Right cardiac atrium (tissue), 5 donors: ENCODE measurements around the gene MPI. TPM values are rescaled to one million over a fixed set of nuclear protein-coding genes. Genes with fewer than 3 reads are reported as not detected.

Experiments
- ATAC-seq, 2 donors: fragments of 200-7000 bp; cut with Tn5 transposase; one replicate each; pipeline versions ENCODE4 v1.8.0 to v1.9.1; 2020; ENCODE audit warnings: moderate library complexity in 2 of 2, mild to moderate bottlenecking in 1 of 2
- DNase-seq, 3 donors: peaks; one replicate each; pipeline ENCODE4 v3.0.0-alpha.2; 2020
- H3K27ac ChIP-seq: one replicate; pipeline ENCODE4 v1.5.1; 2013; ENCODE audit warnings: mild to moderate bottlenecking, low read length, control low read depth, moderate library complexity
- H3K27me3 ChIP-seq: one replicate; pipeline ENCODE4 v1.6.1; 2013; ENCODE audit not compliant: control insufficient read depth, insufficient read depth
- H3K4me1 ChIP-seq: one replicate; pipeline ENCODE4 v1.6.1; 2013; ENCODE audit warnings: low read length; ENCODE audit not compliant: control insufficient read depth, insufficient read depth
- H3K4me3 ChIP-seq: one replicate; pipeline ENCODE4 v1.5.1; 2013; ENCODE audit warnings: low read length, control low read depth
- H3K9me3 ChIP-seq: one replicate; pipeline ENCODE4 v1.6.1; 2013; ENCODE audit warnings: low read length; ENCODE audit not compliant: control insufficient read depth
- WGBS: extraction: QIAGEN DNeasy Blood & Tissue Kit; methylation state at CpG from one replicate; pipeline ENCODE4 v1.1.7; 2013; 5-methylcytosine and 5-hydroxymethylcytosine counted together
- intact Hi-C, 4 donors: fragments of 100-400 bp; cut with DNase I; formaldehyde crosslinking; loops; one replicate each; pipeline versions ENCODE4 v1.11.0 to v1.14.0; 2022 to 2023
- polyA plus RNA-seq: library from polyadenylated mRNA; stranded (reverse); fragments of 200-250 nt; gene quantifications from one replicate; pipeline ENCODE4 v1.2.3, GENCODE V29; 2013
- total RNA-seq, 4 donors: library from RNA; stranded (reverse); fragmentation: NEBNext Ultra II Directional; extraction: Animal tissue kit (Norgen Biotek cat#: 25700); gene quantifications; one replicate each; pipeline ENCODE4 v1.2.1, GENCODE V29; 2021
- donor health status: healthy with polysubstance abuse.
- donor health status: DM: no; HTN: yes; CAD: no.
- donor health status: DM: no; HTN: no; CAD: no.
- donor health status: DM: no; HTN: yes; CAD: no; lungs with severe emphysema.
- donor health status: DM: yes; HTN: yes; CAD: no.

Gene MPI
- total and polyA plus RNA-seq, 5 donors: 39.1 to 59.8 (median 47.9) TPM

DNA sequence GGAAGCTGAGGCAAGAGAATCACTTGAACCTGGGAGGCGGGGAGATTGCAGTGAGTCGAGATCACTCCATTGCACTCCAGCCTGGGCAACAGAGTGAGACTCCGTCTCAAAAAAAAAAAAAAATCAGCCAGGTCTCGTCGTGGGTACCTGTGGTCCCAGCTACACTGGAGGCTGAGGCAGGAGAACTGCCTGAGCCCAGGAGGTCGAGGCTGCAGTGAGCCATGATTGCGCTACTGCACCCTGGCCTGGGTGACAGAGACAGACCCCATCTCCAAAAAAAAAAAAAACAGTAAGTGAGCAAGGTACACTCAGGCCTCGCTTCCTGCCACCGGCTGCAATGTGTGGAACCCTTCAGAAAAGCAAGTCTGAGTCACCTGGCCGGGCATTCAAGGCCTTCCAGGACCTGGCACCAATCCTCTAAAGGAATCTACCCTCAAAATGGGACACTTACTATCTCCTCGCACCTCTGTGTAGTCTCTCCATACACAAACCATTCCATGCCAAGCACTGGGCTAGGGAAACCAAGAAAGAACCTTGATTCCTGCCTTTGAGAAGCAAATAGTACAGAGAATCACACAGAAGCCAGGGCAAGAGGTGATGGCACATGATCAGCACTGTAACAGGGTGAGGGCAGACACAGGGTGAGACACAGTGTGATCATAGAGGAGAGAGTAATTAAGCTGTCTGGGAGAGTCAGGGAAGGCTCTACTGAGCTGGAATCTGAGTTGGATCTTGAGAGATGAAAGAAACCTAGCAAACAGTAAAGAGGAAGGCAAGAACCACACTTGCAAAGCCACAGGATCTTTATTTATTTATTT is 26.4 kb upstream of the MPI start:
- DNase-seq (peak in 1 of 3 donors; percentile 36), ATAC-seq (peak; percentile 28 to 38)
- no peak overlapping the region for H3K4me3 ChIP-seq
- H3K4me1 ChIP-seq: peaks cover 6% of the 10 kb centered on the region
- no peaks in the 10 kb centered on the region for H3K9me3 ChIP-seq
- no peaks in the 10 kb centered on the region for H3K27me3 ChIP-seq
- 75% methylated on average over 11 of the region's 11 CpGs for WGBS
- intact Hi-C loops: no loop called here
- peak overlapping the region; percentile 7 for H3K27ac ChIP-seq

DNA sequence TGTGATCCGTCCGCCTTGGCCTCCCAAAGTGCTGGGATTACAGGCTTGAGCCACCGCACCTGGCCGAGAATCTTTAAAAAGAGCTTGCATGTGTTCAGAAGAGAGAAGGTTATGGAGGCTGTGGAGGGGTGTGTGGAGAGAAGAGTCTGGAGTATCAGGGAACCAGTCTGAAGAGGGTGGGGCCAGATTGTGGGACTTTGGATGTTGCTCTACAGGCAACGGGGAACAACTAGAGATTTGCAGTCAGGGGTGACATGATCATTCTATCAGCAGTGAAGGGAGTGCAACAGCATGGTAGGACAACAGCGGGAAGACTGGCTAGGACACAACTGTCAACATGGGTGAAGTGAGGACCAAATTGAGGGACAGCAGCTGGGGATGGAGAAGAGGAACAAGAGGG is 25.5 kb upstream of the MPI start:
- ATAC-seq: no peak
- H3K4me3 ChIP-seq: no peak overlapping the region
- DNase-seq: no peak
- intact Hi-C loops: no loop called here
- H3K4me1 ChIP-seq: peaks cover 8% of the 10 kb centered on the region
- WGBS: 84% methylated on average over 6 of the region's 6 CpGs
- no peaks in the 10 kb centered on the region for H3K9me3 ChIP-seq
- H3K27me3 ChIP-seq: no peaks in the 10 kb centered on the region
- no peak overlapping the region for H3K27ac ChIP-seq

DNA sequence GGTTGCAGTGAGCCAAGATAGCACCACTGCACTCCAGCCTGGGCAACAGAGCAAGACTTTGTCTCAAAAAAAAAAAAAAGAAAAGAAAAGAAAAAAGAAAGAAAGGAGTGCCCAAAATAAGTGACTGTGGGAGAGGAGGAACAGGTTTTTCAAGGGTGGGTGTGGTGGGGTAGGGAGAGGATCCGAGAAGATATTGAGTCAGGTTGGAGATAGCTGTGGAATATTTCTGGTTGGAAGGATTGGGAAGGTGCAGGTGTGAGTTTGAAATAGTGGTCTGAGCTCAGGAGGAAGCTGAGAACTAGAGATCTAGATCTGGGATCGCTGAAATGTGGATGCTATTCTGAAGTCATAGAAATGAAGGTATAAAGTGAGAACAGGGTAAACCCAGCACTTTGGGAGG is 24.5 kb upstream of the MPI start:
- Histone ChIP-seq H3K27me3 (no peaks in the 10 kb centered on the region), H3K9me3 (no peaks in the 10 kb centered on the region), H3K27ac (no peak overlapping the region), H3K4me1 (peaks cover 11% of the 10 kb centered on the region), H3K4me3 (no peak overlapping the region)
- 83% methylated on average over 2 of the region's 2 CpGs for WGBS
- intact Hi-C loops: no loop called here
- DNase-seq (no peak), ATAC-seq (no peak)

GRCh38 chr15:74866090-74866489 is 23.8 kb upstream of the MPI start:
- peak in 1 of 3 donors; percentile 25 for DNase-seq
- no peak for ATAC-seq
- intact Hi-C loops: no loop called here
- peak overlapping the region; percentile 66 for H3K27ac ChIP-seq
- H3K27me3 ChIP-seq: no peaks in the 10 kb centered on the region
- no peaks in the 10 kb centered on the region for H3K9me3 ChIP-seq
- H3K4me3 ChIP-seq: no peak overlapping the region
- peaks cover 11% of the 10 kb centered on the region for H3K4me1 ChIP-seq
- 65% methylated on average over 6 of the region's 6 CpGs for WGBS

- Histone ChIP-seq H3K9me3 (no peaks in the 10 kb centered on the region), H3K4me3 (no peak overlapping the region), H3K27me3 (no peaks in the 10 kb centered on the region), H3K4me1 (peaks cover 11% of the 10 kb centered on the region), H3K27ac (peak overlapping the region; percentile 80)
- WGBS: 29% methylated on average over 1 of the region's 1 CpG
- ATAC-seq (peak in 1 of 2 donors; percentile 13), DNase-seq (peak in 1 of 3 donors; percentile 13)
- intact Hi-C loops: no loop called here
These were observed 22.3 kb upstream of the MPI start for GRCh38 chr15:74867466-74868038.

- peaks cover 11% of the 10 kb centered on the region for H3K4me1 ChIP-seq
- peak in 1 of 3 donors; percentile 64 for DNase-seq
- intact Hi-C loops: no loop called here
- no peaks in the 10 kb centered on the region for H3K9me3 ChIP-seq
- peak overlapping the region; percentile 80 for H3K27ac ChIP-seq
- peak in 1 of 2 donors; percentile 1 for ATAC-seq
- H3K27me3 ChIP-seq: no peaks in the 10 kb centered on the region
- no peak overlapping the region for H3K4me3 ChIP-seq
- 47% methylated on average over 6 of the region's 6 CpGs for whole genome bisulfite sequencing
These were observed 21.8 kb upstream of the MPI start for GRCh38 chr15:74868059-74868458.

- Histone ChIP-seq H3K9me3 (no peaks in the 10 kb centered on the region), H3K4me1 (peaks cover 11% of the 10 kb centered on the region), H3K27ac (peak overlapping the region; percentile 88), H3K27me3 (no peaks in the 10 kb centered on the region), H3K4me3 (no peak overlapping the region)
- DNase-seq: peak in 1 of 3 donors; percentile 17
- intact Hi-C loops: no loop called here
- ATAC-seq: peak in 1 of 2 donors; percentile 8
These were observed 20.5 kb upstream of the MPI start for GRCh38 chr15:74869372-74869725.

- no peak overlapping the region for H3K4me3 ChIP-seq
- WGBS: 22% methylated on average over 6 of the region's 6 CpGs
- peaks cover 11% of the 10 kb centered on the region for H3K4me1 ChIP-seq
- intact Hi-C loops: no loop called here
- H3K27me3 ChIP-seq: no peaks in the 10 kb centered on the region
- no peaks in the 10 kb centered on the region for H3K9me3 ChIP-seq
- ATAC-seq: peak; percentile 49 to 55
- peak overlapping the region; percentile 96 for H3K27ac ChIP-seq
- DNase-seq: peak; percentile 71 to 90 (median 88)
These were observed 20.0 kb upstream of the MPI start for GRCh38 chr15:74869726-74870407.

DNA sequence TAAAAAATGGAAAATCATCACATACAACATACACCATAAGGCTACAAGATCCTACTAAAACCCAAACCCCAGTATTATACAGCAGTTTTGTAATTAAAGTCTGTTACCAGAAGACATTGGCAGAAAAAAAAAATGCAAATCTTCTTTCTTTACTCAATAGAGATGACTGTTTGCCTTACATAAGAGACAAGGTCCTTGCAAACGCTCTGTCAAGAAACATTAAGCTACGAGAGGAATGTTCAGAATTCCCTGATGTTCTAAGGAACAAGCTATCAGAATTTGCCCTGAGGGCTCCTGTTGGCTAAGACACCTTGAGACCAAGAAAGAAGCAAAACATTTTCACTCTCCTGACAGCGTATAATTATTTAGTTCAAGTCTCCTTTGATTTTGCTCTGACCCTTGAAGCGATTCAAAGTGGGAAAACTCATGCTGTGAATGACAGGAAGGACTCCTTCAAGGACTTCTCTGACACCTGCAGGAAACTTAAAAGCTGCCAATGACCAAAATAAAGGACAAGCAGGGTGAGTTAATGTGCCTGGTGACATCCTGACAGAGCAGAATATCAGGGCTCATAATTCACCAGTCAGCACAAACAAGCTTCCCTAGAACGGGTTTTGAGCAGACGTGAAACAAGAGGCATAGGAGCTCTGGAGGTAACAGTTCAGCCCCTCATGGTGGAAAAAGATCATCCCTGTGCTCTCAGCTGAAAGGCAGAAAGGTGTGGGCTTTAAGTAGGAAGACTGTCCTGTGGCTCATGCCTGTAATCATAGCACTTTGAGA is 19.2 kb upstream of the MPI start:
- Histone ChIP-seq H3K4me3 (no peak overlapping the region), H3K27ac (peak overlapping the region; percentile 82), H3K9me3 (no peaks in the 10 kb centered on the region), H3K4me1 (peaks cover 11% of the 10 kb centered on the region), H3K27me3 (no peaks in the 10 kb centered on the region)
- intact Hi-C loops: no loop called here
- WGBS: 25% methylated on average over 6 of the region's 6 CpGs
- DNase-seq (peak in 1 of 3 donors; percentile 5), ATAC-seq (no peak)

- WGBS: under 1% methylated on average over 11 of the region's 11 CpGs
- no peaks in the 10 kb centered on the region for H3K9me3 ChIP-seq
- intact Hi-C loops: no loop called here
- no peak for ATAC-seq
- H3K4me3 ChIP-seq: peak overlapping the region; percentile 47
- no peaks in the 10 kb centered on the region for H3K27me3 ChIP-seq
- DNase-seq: no peak
- H3K27ac ChIP-seq: peak overlapping the region; percentile 54
- H3K4me1 ChIP-seq: peaks cover 8% of the 10 kb centered on the region
These were observed 17.2 kb upstream of the MPI start for GRCh38 chr15:74872702-74873035.
